WTC11 (cell line): ENCODE results near the gene CFAP90. TPM values are rescaled to one million over a fixed set of nuclear protein-coding genes. Genes with fewer than 3 reads are reported as not detected.

ENCODE experiments used
- ATAC-seq: fragments of 200-7000 bp; cut with Tn5 transposase; 2 replicates; pipeline ENCODE4 v1.10.0; 2021; ENCODE audit warnings: mild to moderate bottlenecking, moderate library complexity
- Bru-seq: library from RNA; stranded (reverse); fragments of 400-500 nt; gene quantifications from one replicate; lab custom pipeline; 2021; lab: Mats Ljungman, UMichigan
- CTCF ChIA-PET: fragments of 300-600 bp; sonication (Branson Sonifier 250); formaldehyde crosslinking; loops from one replicate; lab custom pipeline; 2021; ENCODE audit warnings: antibody characterized with exemption; lab: Charles Lee
- POLR2A ChIA-PET: fragments of 350-600 bp; sonication (Branson Sonifier 250); formaldehyde crosslinking; loops from one replicate; lab custom pipeline; 2021; ENCODE audit warnings: antibody characterized with exemption; lab: Charles Lee
- DNase-seq: peaks from one replicate; pipeline ENCODE4 v3.0.0; 2021; ENCODE audit warnings: low spot score
- H3K27ac Mint-ChIP-seq: 2 replicates; pipeline ENCODE4 v1.8.0; 2021; ENCODE audit warnings: mixed read lengths
- H3K27me3 Mint-ChIP-seq: 2 replicates; pipeline ENCODE4 v1.8.0; 2021; ENCODE audit warnings: low read depth, mild to moderate bottlenecking, moderate library complexity, mixed read lengths
- H3K36me3 Mint-ChIP-seq: 2 replicates; pipeline ENCODE4 v1.8.0; 2021; ENCODE audit warnings: mixed read lengths
- H3K4me1 Mint-ChIP-seq: 2 replicates; pipeline ENCODE4 v1.8.0; 2022; ENCODE audit warnings: mixed read lengths
- H3K4me3 Mint-ChIP-seq: 2 replicates; pipeline ENCODE4 v1.8.0; 2021; ENCODE audit warnings: mild to moderate bottlenecking, moderate library complexity, mixed read lengths
- H3K9me3 Mint-ChIP-seq: 2 replicates; pipeline ENCODE4 v1.8.0; 2021; ENCODE audit warnings: mixed read lengths
- CREB1 ChIP-seq: sonication (generic); formaldehyde crosslinking; IDR thresholded peaks from 2 replicates; pipeline ENCODE4 v1.8.0; 2023; ENCODE audit warnings: mild to moderate bottlenecking, missing genetic modification reagents
- ELF4 ChIP-seq: sonication (generic); formaldehyde crosslinking; IDR thresholded peaks from 2 replicates; pipeline ENCODE4 v1.8.1; 2022; ENCODE audit warnings: low read depth, mild to moderate bottlenecking, moderate library complexity, missing genetic modification reagents
- ESRRA ChIP-seq: sonication (generic); formaldehyde crosslinking; IDR thresholded peaks from 2 replicates; pipeline ENCODE4 v1.8.1; 2022; ENCODE audit warnings: mild to moderate bottlenecking, missing genetic modification reagents, borderline replicate concordance
- FOXK1 ChIP-seq: sonication (generic); formaldehyde crosslinking; IDR thresholded peaks from 2 replicates; pipeline ENCODE4 v1.8.0; 2022; ENCODE audit warnings: mild to moderate bottlenecking, moderate library complexity, missing genetic modification reagents
- FOXP1 ChIP-seq: sonication (generic); formaldehyde crosslinking; IDR thresholded peaks from 2 replicates; pipeline ENCODE4 v1.8.0; 2022; ENCODE audit warnings: missing genetic modification reagents, mild to moderate bottlenecking, moderate library complexity, borderline replicate concordance
- GABPB1 ChIP-seq: sonication (generic); formaldehyde crosslinking; IDR thresholded peaks from 2 replicates; pipeline ENCODE4 v1.8.1; 2023; ENCODE audit warnings: mild to moderate bottlenecking, missing genetic modification reagents
- JUN ChIP-seq: sonication (generic); formaldehyde crosslinking; IDR thresholded peaks from 2 replicates; pipeline ENCODE4 v1.8.0; 2023; ENCODE audit warnings: mild to moderate bottlenecking, missing genetic modification reagents
- KAT7 ChIP-seq: sonication (generic); formaldehyde crosslinking; IDR thresholded peaks from 2 replicates; pipeline ENCODE4 v1.8.1; 2023; ENCODE audit warnings: missing genetic modification reagents, mild to moderate bottlenecking, borderline replicate concordance
- NR2C2 ChIP-seq: sonication (generic); formaldehyde crosslinking; IDR thresholded peaks from 2 replicates; pipeline ENCODE4 v1.8.0; 2022; ENCODE audit warnings: mild to moderate bottlenecking, missing genetic modification reagents
- PRRX2 ChIP-seq: fragments of 250-450 bp; sonication (Bioruptor Pico); IDR thresholded peaks from 2 replicates; pipeline ENCODE4 v1.8.0; 2021; ENCODE audit warnings: mild to moderate bottlenecking
- SOX15 ChIP-seq: fragments of 250-450 bp; sonication (Bioruptor Pico); IDR thresholded peaks from 2 replicates; pipeline ENCODE4 v1.9.0; 2021; ENCODE audit warnings: mild to moderate bottlenecking
- ZNF138 ChIP-seq: sonication (generic); formaldehyde crosslinking; conservative IDR thresholded peaks from 2 replicates; pipeline ENCODE4 v1.8.1; 2022; ENCODE audit warnings: mild to moderate bottlenecking, moderate library complexity, missing genetic modification reagents
- ZNF219 ChIP-seq: sonication (generic); formaldehyde crosslinking; IDR thresholded peaks from 2 replicates; pipeline ENCODE4 v1.8.0; 2023; ENCODE audit warnings: missing genetic modification reagents, mild to moderate bottlenecking, borderline replicate concordance
- ZNF232 ChIP-seq: sonication (generic); formaldehyde crosslinking; IDR thresholded peaks from 2 replicates; pipeline ENCODE4 v1.8.0; 2022; ENCODE audit warnings: mild to moderate bottlenecking, missing genetic modification reagents
- ZNF317 ChIP-seq: sonication (generic); formaldehyde crosslinking; IDR thresholded peaks from 2 replicates; pipeline ENCODE4 v1.8.1; 2023; ENCODE audit warnings: low read depth, mild to moderate bottlenecking, moderate library complexity, missing genetic modification reagents, borderline replicate concordance
- ZNF416 ChIP-seq: fragments of 250-450 bp; sonication (Bioruptor Pico); IDR thresholded peaks from 2 replicates; pipeline ENCODE4 v1.9.0; 2021; ENCODE audit warnings: mild to moderate bottlenecking, inconsistent platforms
- long read RNA-seq, 3 experiments: library from RNA in 1 of 3; library from capped mRNA in 1 of 3; library from polyadenylated mRNA in 1 of 3; unstranded in 2 of 3; stranded (forward) in 1 of 3; transcript quantifications; one replicate each; pipeline ENCODE4 v2.0.0, GENCODE V29; 2021
- total RNA-seq: library from RNA; stranded (reverse); gene quantifications from 3 replicates; pipeline ENCODE4 v1.2.3, GENCODE V29; 2021
- TF ChIP-seq, protein P1 (sequence below): sonication (generic); formaldehyde crosslinking; IDR thresholded peaks from 2 replicates; pipeline ENCODE4 v1.8.1; 2023; ENCODE audit warnings: mild to moderate bottlenecking, missing genetic modification reagents
- TF ChIP-seq, protein P2 (sequence below): sonication (generic); formaldehyde crosslinking; IDR thresholded peaks from 2 replicates; pipeline ENCODE4 v1.8.1; 2022; ENCODE audit warnings: mild to moderate bottlenecking, missing genetic modification reagents, moderate library complexity, borderline replicate concordance
- TF ChIP-seq, protein P3 (sequence below): sonication (generic); formaldehyde crosslinking; IDR thresholded peaks from 2 replicates; pipeline ENCODE4 v1.8.1; 2023; ENCODE audit warnings: mild to moderate bottlenecking, moderate library complexity, missing genetic modification reagents
- TF ChIP-seq, protein P4 (sequence below): fragments of 250-450 bp; sonication (Bioruptor Pico); IDR thresholded peaks from 2 replicates; pipeline ENCODE4 v1.8.0; 2021; ENCODE audit warnings: mild to moderate bottlenecking
- TF ChIP-seq, protein P5 (sequence below): fragments of 250-450 bp; sonication (Bioruptor Pico); IDR thresholded peaks from 2 replicates; pipeline ENCODE4 v1.9.0; 2021; ENCODE audit warnings: mild to moderate bottlenecking
- TF ChIP-seq, protein P6 (sequence below): sonication (generic); formaldehyde crosslinking; IDR thresholded peaks from 2 replicates; pipeline ENCODE4 v1.8.0; 2022; ENCODE audit warnings: mild to moderate bottlenecking, missing genetic modification reagents
- TF ChIP-seq, protein P7 (sequence below): sonication (generic); formaldehyde crosslinking; IDR thresholded peaks from 2 replicates; pipeline ENCODE4 v1.8.1; 2022; ENCODE audit warnings: mild to moderate bottlenecking, moderate library complexity, missing genetic modification reagents

The CFAP90 gene, protein sequence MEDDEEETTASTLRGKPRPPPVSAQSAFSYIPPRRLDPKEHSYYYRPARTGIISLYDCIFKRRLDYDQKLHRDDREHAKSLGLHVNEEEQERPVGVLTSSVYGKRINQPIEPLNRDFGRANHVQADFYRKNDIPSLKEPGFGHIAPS
- total RNA-seq (0.21 to 0.64 TPM (median 0.33 TPM) in 3 replicates), Bru-seq, nascent RNA (percentile 23 among the genes with signal in this experiment)
- long read RNA-seq, experiment 1, partial matches to known transcripts, result 0 of 1 reads
- long read RNA-seq, experiment 1, other reads (novel, unspliced or antisense), result 1 of 1 reads
- long read RNA-seq, experiment 2, result 0 reads
- long read RNA-seq, experiment 3, result 0 reads

DNA sequence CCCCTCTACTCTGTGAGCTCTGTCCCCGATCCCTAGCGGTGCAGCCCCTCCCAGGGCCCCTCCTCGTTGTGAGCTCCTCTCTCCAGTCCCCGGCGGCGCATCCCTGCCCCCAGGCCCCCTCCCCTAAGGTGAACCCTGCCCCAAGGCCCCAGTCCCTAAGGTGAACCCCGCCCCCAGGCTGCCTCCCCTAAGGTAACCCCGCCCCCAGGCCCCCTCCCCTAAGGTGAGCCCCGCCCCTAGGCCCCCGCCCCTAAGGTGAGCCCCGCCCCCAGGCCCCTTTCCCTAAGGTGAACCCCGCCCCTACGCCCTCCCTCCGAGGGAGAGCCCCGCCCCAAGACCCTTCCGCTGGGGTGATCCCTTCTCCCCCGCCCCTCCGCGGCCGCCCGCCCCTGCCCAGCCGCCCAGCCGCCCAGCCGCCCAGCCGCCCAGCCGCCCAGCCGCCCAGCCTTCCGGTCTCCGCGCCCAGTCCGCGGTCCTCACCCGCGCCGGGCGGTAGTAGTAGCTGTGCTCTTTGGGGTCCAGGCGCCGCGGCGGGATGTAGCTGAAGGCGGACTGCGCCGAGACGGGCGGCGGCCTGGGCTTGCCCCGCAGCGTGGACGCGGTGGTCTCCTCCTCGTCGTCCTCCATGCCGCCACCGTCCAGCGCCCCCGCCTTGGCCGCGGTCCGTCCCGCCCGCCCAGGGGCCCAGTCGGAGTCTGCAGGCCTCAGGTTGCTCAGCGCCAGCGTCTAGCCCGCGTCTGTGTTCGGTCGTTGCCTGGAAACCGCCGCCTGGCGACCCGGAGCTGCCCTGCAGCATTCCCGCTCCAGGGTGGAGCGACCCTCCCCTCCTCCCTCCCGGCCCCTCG, at the start of gene CFAP90:
Gene CFAP90, minus strand, starts transcription at position 739 of the 845 bp plus-strand sequence. Its CDS starts 112 bp downstream, at position 627.
- Mint-ChIP-seq H3K9me3 (peaks cover 13% of the 10 kb centered on the region), H3K4me3 (peak within 1 kb of the TSS; percentile 82)
- POLR2A ChIA-PET, result interaction anchor here (0.7 to 1.3 kb wide), 2 partner anchors 18 to 35 kb away, joined by 3 to 4 read pairs; partner anchors contain the start of genes FASTKD3 and MTRR
- TF ChIP-seq KAT7 (no peak), ZNF317 (CRISPR knock-in tag) (no peak), ZNF138 (CRISPR knock-in tag) (no peak), NR2C2 (CRISPR knock-in tag) (no peak), GABPB1 (CRISPR knock-in tag) (no peak), ELF4 (no peak), PRRX2 (CRISPR knock-in tag) (no peak), SOX15 (CRISPR knock-in tag) (no peak), ZNF416 (CRISPR knock-in tag) (no peak), FOXK1 (CRISPR knock-in tag) (no peak), ZNF232 (CRISPR knock-in tag) (no peak), CREB1 (no peak), JUN (CRISPR knock-in tag) (no peak), FOXP1 (no peak), ESRRA (CRISPR knock-in tag) (no peak), ZNF219 (CRISPR knock-in tag) (no peak)
- TF ChIP-seq, protein P1, sequence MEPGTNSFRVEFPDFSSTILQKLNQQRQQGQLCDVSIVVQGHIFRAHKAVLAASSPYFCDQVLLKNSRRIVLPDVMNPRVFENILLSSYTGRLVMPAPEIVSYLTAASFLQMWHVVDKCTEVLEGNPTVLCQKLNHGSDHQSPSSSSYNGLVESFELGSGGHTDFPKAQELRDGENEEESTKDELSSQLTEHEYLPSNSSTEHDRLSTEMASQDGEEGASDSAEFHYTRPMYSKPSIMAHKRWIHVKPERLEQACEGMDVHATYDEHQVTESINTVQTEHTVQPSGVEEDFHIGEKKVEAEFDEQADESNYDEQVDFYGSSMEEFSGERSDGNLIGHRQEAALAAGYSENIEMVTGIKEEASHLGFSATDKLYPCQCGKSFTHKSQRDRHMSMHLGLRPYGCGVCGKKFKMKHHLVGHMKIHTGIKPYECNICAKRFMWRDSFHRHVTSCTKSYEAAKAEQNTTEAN (CRISPR knock-in tag), result no peak
- TF ChIP-seq, protein P2, sequence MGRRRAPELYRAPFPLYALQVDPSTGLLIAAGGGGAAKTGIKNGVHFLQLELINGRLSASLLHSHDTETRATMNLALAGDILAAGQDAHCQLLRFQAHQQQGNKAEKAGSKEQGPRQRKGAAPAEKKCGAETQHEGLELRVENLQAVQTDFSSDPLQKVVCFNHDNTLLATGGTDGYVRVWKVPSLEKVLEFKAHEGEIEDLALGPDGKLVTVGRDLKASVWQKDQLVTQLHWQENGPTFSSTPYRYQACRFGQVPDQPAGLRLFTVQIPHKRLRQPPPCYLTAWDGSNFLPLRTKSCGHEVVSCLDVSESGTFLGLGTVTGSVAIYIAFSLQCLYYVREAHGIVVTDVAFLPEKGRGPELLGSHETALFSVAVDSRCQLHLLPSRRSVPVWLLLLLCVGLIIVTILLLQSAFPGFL, result no peak
- TF ChIP-seq, protein P3, sequence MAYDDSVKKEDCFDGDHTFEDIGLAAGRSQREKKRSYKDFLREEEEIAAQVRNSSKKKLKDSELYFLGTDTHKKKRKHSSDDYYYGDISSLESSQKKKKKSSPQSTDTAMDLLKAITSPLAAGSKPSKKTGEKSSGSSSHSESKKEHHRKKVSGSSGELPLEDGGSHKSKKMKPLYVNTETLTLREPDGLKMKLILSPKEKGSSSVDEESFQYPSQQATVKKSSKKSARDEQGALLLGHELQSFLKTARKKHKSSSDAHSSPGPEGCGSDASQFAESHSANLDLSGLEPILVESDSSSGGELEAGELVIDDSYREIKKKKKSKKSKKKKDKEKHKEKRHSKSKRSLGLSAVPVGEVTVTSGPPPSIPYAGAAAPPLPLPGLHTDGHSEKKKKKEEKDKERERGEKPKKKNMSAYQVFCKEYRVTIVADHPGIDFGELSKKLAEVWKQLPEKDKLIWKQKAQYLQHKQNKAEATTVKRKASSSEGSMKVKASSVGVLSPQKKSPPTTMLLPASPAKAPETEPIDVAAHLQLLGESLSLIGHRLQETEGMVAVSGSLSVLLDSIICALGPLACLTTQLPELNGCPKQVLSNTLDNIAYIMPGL, result peak; percentile 76; the same call in 1 of the 2 replicates
- TF ChIP-seq, protein P4, sequence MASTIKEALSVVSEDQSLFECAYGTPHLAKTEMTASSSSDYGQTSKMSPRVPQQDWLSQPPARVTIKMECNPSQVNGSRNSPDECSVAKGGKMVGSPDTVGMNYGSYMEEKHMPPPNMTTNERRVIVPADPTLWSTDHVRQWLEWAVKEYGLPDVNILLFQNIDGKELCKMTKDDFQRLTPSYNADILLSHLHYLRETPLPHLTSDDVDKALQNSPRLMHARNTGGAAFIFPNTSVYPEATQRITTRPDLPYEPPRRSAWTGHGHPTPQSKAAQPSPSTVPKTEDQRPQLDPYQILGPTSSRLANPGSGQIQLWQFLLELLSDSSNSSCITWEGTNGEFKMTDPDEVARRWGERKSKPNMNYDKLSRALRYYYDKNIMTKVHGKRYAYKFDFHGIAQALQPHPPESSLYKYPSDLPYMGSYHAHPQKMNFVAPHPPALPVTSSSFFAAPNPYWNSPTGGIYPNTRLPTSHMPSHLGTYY, result no peak
- TF ChIP-seq, protein P5, sequence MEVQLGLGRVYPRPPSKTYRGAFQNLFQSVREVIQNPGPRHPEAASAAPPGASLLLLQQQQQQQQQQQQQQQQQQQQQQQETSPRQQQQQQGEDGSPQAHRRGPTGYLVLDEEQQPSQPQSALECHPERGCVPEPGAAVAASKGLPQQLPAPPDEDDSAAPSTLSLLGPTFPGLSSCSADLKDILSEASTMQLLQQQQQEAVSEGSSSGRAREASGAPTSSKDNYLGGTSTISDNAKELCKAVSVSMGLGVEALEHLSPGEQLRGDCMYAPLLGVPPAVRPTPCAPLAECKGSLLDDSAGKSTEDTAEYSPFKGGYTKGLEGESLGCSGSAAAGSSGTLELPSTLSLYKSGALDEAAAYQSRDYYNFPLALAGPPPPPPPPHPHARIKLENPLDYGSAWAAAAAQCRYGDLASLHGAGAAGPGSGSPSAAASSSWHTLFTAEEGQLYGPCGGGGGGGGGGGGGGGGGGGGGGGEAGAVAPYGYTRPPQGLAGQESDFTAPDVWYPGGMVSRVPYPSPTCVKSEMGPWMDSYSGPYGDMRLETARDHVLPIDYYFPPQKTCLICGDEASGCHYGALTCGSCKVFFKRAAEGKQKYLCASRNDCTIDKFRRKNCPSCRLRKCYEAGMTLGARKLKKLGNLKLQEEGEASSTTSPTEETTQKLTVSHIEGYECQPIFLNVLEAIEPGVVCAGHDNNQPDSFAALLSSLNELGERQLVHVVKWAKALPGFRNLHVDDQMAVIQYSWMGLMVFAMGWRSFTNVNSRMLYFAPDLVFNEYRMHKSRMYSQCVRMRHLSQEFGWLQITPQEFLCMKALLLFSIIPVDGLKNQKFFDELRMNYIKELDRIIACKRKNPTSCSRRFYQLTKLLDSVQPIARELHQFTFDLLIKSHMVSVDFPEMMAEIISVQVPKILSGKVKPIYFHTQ (CRISPR knock-in tag), result no peak
- TF ChIP-seq, protein P6, sequence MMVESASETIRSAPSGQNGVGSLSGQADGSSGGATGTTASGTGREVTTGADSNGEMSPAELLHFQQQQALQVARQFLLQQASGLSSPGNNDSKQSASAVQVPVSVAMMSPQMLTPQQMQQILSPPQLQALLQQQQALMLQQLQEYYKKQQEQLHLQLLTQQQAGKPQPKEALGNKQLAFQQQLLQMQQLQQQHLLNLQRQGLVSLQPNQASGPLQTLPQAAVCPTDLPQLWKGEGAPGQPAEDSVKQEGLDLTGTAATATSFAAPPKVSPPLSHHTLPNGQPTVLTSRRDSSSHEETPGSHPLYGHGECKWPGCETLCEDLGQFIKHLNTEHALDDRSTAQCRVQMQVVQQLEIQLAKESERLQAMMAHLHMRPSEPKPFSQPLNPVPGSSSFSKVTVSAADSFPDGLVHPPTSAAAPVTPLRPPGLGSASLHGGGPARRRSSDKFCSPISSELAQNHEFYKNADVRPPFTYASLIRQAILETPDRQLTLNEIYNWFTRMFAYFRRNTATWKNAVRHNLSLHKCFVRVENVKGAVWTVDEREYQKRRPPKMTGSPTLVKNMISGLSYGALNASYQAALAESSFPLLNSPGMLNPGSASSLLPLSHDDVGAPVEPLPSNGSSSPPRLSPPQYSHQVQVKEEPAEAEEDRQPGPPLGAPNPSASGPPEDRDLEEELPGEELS (CRISPR knock-in tag), result peak; percentile 54; the same call in 1 of the 2 replicates
- TF ChIP-seq, protein P7, sequence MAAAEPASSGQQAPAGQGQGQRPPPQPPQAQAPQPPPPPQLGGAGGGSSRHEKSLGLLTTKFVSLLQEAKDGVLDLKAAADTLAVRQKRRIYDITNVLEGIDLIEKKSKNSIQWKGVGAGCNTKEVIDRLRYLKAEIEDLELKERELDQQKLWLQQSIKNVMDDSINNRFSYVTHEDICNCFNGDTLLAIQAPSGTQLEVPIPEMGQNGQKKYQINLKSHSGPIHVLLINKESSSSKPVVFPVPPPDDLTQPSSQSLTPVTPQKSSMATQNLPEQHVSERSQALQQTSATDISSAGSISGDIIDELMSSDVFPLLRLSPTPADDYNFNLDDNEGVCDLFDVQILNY, result 0 out of 2 replicates have a peak, but pooled peaks have one; percentile 41

More for the DNA sequence above, at the start of gene CFAP90:
- ATAC-seq (peak; percentile 76), DNase-seq (peak; percentile 91)
- Mint-ChIP-seq H3K36me3 (no peaks in the 10 kb centered on the region), H3K4me1 (peaks cover 7% of the 10 kb centered on the region), H3K27me3 (peaks cover 65% of the 10 kb centered on the region), H3K27ac (0 out of 2 replicates have a peak within 1 kb of the TSS, but pooled peaks have one; percentile 53)
- CTCF ChIA-PET, result interaction anchor here (0.6 to 2.6 kb wide), 17 partner anchors 10 to 1216 kb away, joined by 3 to 28 read pairs (median 4); partner anchors contain the start of genes FASTKD3 and MTRR
